DMS114 treated with DMSO at 0.1 percent for 48 hours (cell line): Measurements from ENCODE around the gene MZF1.
A peak's percentile ranks its signal among the peaks of the same experiment; 100 is the strongest.
"Not testable (repeated sequence)": the region's sequence is repeated elsewhere in the genome, so short reads cannot be mapped to it uniquely, and the experiment has no call there.

ENCODE experiments used
- DNase-seq: peaks from one replicate; lab custom pipeline; 2025; ENCODE audit not compliant: unreplicated experiment; lab: John Stamatoyannopoulos, UW

Gene MZF1

DNA sequence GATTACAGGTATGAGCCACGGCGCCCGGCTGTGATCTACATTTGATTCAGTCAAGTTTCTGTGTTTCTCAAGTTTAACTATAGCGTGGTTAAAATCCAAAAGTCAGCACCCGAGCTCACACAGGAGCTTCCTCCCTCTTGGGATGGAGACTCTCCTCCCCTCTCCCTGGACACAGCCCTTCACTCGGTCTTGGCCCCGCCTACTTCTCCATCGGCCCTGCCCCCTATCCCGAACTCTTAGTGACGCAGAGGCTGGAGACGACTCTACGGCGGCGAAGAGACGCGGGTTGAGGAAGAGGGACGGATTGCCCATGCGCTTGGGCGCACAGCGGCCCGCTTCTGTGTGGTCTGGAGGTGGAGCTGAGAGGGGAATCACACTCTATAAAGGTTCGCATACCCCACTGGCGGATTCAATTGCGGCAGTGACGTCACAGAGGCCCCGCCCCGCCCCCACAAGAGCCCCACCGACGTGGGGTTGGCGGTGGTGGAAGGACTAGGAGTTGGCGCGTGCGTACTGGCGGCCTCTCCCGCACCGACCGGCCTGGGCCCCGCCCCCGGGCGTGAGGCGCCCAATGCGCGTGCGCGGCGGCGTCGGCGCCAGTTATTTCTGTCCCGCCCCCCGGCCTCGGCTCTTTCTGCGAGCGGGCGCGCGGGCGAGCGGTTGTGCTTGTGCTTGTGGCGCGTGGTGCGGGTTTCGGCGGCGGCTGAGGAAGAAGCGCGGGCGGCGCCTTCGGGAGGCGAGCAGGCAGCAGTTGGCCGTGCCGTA is 29.1 kb downstream of the MZF1 start, which contains the start of gene TRIM28:
Gene TRIM28, plus strand, starts transcription at position 239 of the 765 bp plus-strand sequence. CDS start 694 bp downstream, outside the sequence.
- DNase-seq, result no peak

DNA sequence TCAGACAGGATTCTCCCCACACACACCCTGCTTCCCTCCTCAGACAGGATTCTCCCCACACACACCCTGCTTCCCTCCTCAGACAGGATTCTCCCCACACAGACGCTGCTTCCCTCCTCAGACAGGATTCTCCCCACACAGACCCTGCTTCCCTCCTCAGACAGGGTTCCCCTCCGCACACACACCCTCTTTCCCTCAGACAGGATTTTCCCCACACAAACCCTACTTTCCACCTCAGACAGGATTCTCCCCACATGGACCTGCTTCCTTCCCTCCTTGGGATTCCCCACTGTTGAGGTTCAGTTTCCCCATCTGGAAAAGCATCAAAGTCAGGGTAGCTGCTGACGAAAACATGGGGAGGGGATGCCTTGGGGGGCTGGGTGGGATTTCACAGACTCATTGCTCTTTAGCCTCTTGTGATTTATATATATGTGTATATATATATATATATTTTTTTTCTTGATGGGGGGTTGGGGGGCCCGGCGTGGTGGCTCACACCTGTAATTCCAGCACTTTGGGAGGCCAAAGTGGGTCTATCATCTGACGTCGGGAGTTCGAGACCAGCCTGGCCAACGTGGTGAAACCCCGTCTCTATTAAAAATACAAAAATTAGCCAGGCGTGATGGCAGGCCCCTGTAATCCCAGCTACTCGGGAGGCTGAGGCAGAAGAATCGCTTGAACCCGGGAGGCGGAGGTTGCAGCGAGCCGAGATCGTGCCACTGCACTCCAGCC is 30.3 kb downstream of the MZF1 start:
- not testable (repeated sequence) for DNase-seq

DNA sequence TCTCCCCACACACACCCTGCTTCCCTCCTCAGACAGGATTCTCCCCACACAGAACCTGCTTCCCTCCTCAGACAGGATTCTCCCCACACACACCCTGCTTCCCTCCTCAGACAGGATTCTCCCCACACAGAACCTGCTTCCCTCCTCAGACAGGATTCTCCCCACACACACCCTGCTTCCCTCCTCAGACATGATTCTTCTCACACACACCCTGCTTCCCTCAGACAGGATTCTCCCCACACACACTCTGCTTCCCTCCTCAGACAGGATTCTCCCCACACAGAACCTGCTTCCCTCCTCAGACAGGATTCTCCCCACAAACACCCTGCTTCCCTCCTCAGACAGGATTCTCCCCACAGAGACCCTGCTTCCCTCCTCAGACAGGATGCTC is 34.0 kb downstream of the MZF1 start:
- not testable (repeated sequence) for DNase-seq

DNA sequence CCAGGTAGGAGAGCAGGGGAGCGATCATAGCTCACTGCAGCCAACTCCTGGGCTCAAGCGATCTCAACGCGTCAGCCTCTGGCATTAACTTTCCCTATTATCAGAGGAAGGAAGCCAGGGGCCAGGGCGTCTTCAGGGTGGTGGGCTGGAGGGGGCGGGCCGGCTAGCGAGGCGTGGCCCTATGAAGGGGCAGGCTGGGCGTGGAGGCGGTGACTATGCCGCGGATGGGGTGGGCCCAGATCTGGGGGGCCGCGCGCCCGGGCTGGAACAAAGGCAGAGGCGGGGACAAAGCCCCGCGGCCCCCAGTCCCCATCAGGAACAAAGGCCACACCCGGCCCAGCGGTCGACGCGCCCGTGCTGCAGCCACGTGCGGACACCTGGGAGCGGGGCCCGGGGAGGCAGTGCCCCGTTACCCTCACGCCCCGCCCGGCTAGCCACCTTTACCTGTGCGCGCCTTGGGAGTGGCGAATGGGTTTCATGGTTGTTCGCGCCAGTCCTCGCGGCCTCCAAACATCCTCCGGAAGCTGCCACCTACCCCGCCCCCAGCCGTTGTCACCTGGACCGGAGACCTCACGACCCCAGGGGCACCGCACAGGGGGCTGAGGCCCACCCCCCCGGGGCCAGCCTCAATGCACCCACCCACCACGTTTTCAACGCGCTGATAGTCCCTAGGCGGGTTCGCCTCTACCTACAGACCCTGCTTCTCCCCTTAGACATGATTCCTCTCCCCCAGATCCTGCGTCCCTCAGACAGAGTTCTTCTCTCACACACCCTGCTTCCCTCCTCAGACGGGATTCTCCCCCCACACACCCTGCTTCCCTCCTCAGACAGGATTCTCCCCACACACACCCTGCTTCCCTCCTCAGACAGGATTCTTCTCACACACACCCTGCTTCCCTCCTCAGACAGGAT is 34.6 kb downstream of the MZF1 start:
- no peak for DNase-seq

DNA sequence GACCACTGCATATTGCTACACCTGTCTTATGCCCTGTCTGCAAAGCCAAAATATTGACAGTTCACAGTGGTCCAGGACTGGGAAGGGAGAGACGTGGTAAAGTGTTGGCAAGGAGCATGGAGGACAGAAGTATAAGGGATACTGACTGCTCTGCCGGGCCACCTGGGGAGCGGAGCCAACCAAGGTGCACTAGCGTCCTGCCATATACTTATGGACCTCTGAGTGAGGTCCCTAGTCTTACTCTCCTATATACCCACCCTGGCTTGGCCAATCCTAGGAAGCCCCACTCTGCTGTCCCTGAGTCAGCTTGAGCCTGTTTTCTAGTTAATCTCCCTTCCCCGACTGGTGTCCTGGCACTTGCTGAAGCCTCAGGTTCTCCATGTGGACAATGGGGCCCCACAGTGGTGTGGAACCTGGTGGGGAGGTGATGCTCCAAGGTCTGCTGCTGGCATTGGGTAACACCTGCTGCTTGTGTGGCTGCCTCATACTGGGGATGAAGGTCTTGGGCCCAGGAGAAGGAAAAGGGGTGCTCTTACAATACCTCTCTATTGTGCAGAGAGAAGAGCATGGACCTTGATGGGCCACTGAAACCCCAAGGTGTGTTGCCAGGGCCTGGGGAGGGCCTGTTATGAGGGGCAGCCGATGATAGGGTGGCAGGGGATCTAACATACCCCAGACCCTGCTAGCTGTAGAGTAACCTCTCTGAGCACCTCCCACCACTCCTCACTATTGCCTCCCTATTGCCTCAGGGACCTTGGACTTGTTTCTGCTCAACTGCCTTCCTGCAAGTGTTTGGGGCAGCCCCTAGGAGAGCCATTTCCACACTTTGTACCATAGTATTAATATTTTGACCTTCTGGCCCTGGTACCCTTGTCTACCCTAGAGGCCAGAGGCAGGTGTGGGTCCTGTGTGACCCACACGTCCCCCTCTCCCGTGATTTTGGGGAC is 36.0 kb downstream of the MZF1 start:
- DNase-seq, result no peak

DNA sequence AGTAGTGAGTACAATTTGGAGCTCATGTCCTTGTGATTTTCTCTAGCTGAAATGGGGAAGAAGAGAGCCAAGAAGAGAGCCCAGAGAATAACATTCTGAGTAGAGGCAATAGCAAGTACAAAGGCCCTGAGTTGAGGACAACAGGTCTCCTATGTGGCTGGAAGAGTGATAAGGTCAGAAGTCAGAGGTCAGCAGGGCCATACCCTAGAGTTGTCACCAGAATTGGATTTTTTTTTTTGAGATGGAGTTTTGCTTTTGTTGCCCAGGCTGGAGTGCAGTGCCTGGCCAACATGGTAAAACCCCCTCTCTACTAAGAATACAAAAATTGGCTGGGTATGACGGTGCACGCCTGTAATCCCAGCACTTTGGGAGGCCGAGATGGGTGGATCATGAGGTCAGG is 37.3 kb downstream of the MZF1 start:
- DNase-seq, result no peak

DNA sequence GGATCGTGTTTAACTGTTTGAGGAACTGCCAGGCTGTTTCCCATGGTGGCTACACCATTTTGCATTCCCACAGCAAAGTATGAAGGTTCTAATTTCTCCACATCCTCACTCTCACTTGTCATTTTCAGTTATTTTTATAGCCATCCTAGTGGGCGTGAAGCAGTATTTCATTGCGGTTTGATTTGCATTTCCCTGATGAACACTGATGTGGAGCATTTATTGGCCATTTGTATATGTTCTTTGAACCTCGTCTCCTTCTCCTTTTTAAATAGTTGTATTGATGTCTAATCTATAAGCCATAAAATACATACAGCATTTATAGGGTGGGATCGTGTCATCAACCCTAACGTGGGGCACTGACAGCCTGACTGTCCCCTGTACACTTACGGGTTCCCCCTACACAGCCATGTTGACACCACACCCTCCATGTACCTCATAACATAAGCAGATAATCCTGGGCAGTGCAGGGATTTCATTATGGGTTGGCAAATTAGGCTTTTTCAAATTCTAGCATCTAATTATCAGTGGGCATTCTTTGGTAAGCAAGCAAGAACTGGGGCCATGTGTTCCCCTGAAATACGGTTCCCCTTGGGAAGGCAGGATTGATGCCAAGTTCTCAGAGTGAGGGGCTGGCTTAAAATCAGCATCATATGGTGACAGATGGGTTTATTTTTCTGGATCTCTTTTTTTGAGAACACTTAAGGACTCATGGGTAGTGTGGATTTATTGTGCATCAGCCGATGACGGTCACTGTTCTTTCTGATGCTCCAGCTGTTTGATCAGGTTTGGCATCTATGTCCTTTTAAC is 41.9 kb downstream of the MZF1 start:
- DNase-seq, result no peak

DNA sequence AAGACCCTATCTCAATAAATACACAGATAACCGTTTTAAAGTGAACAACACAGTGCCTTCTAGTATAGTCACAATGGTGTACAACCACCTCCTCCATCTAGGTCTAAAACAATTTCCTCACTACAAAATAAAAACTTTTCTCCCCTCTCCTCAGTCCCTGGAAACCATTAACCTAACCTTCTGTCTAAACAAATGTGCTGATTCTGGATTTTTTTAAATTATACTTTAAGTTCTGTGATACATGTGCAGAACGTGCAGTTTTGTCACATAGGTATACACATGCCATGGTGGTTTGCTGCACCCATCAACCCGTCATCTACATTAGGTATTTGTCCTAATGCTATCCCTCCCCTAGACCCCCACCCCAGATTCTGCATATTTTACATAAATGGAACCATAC is 43.7 kb downstream of the MZF1 start:
- no peak for DNase-seq

DNA sequence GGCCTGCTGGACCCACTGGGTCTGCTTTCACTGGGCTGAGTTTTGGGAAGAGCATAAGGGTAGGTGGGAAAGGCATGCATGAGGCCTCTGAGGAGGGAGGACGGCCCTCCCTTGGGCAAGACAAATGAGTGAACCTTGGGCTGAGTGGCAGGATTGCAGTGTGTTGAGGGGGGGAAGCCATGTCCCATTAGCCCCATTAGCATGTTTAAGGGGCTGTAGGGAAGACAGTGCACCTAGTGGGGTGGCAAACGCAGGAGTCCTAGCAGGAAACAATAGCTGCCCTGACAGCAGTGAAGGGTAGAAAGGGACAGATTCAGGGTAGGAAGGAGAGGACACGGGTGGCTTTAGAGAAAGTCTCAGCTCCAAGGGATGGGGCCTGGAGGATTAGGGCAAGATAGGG is 50.4 kb downstream of the MZF1 start:
- DNase-seq, result no peak

DNA sequence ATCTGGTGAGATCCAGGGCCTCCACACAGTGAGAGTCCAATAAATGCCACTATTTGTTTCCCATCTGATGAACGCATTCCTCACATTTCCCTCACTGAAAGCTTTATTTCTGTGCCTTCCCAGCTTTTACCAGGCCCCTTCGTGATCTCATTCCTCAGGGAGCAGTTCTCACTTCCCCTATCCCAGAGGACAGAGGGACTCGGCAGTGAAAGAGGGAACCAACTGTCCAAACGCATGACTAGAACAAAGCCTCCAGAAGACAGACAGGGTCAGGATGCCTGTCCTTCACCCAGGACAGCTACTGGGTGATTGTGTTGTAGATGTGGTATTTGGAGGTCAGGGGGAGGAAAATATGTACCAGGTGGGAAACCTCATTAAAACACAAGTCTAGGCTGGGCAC is 51.5 kb downstream of the MZF1 start:
- DNase-seq, result no peak

DNA sequence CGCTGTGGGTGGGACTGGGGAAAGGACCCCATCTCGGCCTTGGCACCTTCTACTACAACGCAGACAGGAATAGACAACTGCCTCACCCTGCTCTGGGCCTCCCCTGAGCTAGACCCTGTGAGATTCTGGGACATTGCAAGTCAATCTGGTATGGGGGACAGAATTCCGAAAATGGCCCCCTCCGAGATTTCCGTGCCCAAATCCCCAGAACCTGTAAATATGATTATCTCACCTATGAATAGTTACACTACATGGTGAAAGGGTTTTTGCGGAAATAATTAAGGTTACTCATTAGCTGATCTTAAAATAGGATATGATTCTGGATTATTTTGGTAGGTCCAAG is 52.9 kb downstream of the MZF1 start:
- DNase-seq, result no peak

DNA sequence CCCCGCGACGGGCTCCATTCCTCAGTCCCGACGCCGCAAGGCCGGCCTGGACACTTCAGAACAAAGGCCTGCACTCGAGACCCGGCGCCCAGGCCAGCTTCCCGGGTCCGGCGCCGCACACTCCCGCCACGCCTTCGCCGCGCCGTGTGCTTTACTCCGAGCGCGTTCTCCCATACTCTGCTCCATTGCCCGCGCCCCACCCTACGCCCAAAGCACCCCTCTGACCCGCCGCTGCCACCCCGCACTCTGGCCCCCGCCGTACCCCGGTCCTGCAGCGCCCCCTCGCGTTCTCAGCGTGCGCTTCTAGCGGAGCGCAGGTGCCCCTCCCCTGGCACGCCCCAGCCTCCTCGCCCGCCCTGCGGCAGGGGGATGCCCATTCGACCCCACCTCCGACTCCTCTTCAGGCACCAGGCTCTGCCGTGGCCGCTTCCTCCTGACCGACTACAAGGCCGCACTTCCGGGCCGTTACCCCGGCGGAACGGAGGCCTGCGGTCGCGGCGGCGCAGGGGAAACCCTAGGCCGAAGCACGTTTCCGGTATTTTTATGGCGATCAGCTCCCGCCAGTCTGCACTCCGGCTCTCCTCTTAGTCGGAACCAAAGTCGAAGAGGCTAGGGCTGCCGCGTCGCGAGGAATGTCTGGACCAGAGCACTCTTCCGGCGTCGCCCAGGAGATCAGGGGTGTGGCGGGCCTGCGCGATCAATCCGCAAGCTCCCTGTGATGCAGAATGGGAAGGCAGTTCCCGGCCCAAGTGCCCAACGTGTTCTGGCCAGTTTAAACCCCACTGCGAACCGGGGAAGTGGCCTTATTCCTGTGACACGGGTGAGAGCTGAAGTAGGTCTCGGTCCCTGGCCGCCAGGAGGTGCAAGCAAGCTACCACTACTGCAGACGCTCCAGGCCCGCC is 53.5 kb downstream of the MZF1 start, which contains the start of gene ZBTB45:
Gene ZBTB45, minus strand, starts transcription at position 456 of the 902 bp plus-strand sequence. CDS start 2,137 bp downstream, outside the sequence.
- peak; percentile 98 for DNase-seq

DNA sequence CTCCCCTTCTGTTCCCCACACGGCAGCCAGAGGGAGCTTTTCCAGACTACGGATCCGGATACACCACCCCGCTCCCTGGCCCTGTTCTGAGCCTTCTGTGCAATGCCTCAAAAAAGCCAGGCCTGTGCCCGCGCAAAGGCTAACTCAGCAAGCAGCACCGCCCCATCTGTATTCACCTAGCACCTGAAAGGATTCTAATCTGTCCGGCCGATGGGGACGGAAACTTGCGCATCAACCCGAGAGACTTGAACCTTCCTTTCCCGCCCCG is 54.1 kb downstream of the MZF1 start:
- DNase-seq, result peak; percentile 53

DNA sequence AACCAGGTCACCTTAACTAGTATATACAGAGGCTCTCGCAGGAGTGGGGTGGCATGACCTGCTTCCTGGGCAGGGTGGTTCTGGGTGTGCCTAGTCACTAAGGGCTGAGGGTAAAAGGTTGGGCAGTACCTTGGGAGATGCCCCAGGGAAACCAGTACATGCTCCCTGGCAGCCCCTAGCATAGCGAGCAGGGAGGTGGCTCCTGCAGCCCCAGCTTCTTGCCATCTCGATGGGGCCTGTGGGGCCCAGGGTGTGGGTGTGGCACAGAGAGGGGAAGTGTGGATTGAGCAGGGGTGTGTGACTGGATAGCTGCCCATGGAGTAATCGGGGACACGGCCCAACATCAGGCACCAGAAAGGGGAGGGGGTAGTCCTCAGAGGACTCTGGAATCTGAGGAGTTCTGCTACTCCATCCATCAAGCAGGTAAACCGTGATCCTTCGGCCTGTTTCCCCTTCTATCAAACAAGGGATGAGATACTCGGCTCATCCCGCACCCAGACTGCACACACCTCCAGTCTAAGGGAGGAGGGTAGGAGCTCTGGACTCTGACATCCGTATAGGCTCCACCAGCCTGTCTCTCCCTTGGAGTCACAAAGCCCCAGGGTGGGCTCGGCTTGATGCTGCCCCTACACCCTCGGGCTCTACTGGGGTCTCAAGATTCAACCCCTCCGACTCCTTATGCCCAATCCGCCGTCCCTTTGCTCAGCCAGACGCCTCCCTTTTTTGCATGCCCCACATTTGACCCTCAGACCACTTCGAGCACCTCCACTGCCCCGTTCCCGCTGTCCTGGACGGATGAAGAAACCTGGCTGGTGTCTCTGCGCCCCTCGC is 54.7 kb downstream of the MZF1 start:
- DNase-seq, result no peak

DNA sequence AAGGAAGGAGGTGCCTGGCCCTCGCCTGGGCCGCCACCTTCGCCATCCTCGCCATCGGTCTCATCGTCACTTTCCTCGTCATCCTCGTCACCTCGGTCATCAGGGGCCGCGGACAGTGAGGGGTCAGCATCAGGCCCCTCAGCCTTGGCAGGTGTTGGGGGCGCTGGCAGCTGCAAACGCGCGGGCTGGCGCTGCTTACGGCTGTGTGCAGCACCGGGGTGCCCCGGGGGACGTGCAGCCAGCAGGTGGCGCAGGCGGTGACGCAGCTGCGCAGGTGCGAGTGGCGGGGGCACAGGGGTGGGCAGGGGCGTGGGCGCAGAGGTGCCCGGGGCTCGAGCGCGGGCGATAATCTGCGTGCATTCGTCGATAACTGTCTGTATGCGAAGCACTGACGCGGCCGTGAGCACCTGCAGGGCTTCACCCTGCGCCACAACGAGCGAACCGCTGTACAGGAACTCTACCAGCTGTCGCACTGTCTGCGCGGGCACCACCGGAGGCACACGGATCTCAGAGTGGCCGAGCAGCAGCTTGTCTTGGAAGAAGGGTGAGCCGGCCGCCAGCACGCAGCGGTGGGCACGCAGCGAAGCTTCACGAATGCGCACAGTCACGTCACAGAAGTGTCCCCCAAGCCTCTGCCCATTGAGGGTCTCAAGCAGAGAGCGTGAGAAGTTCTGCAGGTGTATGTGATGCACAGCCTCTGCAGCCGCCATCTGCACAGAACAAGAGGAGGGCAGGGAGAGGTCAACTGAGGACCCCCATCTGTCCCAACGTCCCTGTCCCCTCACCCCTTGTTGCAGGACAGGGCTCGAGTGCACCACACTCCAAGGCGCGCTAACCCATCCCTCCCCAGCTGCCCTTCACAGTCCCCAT is 55.9 kb downstream of the MZF1 start:
- no peak for DNase-seq

DNA sequence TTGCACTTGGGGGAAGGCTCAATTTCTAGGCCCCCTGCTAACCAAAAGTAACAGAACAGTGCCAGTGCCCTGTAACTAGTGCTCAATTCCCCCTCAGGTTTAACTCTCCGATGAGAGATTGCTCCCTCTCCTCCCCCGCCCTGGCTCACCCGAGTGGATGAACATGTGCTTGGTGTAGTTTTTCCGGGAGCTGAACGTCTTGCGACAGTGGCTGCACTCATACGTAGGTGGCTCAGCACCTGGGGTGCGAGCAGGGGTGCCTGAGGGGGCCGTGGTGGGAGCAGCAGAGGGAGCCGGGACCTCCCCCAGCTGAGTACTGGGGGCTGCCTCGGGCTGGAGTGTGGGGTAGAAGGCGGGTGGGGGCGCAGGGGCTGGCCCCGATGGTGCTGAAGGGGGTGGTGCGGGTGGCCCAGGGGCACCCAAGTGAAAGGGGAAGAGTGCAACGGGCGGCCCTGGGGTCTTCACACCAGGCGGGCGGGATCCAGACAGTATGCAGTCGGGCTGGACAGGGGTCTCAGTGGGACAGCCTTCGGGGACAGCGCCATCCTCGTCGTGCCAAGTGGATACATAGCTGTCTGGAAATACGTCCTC is 56.8 kb downstream of the MZF1 start:
- no peak for DNase-seq

DNA sequence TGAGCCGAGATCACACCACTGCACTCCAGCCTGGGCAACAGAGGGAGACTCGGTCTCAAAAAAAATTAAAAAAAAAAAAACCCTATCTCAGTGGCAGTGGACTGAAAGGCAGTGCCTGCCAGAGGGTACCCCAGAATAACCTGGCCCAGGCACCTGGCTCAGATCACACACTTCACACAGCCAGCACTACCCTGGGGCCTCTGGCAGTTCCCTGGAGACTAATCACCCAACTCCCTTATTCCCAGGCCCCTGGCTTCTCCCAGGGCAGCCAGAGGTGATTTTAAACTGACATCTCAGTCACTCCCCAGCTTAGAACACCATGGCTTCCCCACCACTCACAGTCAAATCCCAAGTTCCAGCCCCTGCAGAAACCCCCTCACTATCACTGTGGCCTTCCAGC is 57.9 kb downstream of the MZF1 start:
- DNase-seq, result no peak
